ENCODE data around the gene C5orf63. TPM values are rescaled to one million over a fixed set of nuclear protein-coding genes. Genes with fewer than 3 reads are reported as not detected.

The C5orf63 gene
- total RNA-seq, 1 donor from 2014 or later, result 0.24 TPM

GRCh38 chr5:127014573-127014972 is 58.7 kb downstream of the C5orf63 start:
- DNase-seq (ENCODE audit: extremely low spot score, unreplicated experiment), result no peak
- Mint-ChIP-seq H3K27me3 (ENCODE audit: unreplicated experiment) (no peaks in the 10 kb centered on the region), H3K9me3 (ENCODE audit: unreplicated experiment) (peaks cover 5% of the 10 kb centered on the region), H3K4me1 (ENCODE audit: unreplicated experiment) (peaks cover 12% of the 10 kb centered on the region), H3K4me3 (ENCODE audit: unreplicated experiment) (no peak overlapping the region), H3K36me3 (ENCODE audit: unreplicated experiment) (peaks cover 3% of the 10 kb centered on the region), H3K27ac (ENCODE audit: unreplicated experiment) (no peak overlapping the region)
- no peak for TF ChIP-seq CTCF (IDR thresholded peaks at IDR 0.05)

GRCh38 chr5:127013407-127013806 is 59.9 kb downstream of the C5orf63 start:
- TF ChIP-seq CTCF (IDR thresholded peaks at IDR 0.05), result no peak
- Mint-ChIP-seq H3K4me3 (ENCODE audit: unreplicated experiment) (no peak overlapping the region), H3K27ac (ENCODE audit: unreplicated experiment) (no peak overlapping the region), H3K9me3 (ENCODE audit: unreplicated experiment) (peaks cover 5% of the 10 kb centered on the region), H3K4me1 (ENCODE audit: unreplicated experiment) (peaks cover 12% of the 10 kb centered on the region), H3K27me3 (ENCODE audit: unreplicated experiment) (no peaks in the 10 kb centered on the region), H3K36me3 (ENCODE audit: unreplicated experiment) (peaks cover 3% of the 10 kb centered on the region)
- DNase-seq (ENCODE audit: extremely low spot score, unreplicated experiment), result no peak

- TF ChIP-seq CTCF (IDR thresholded peaks at IDR 0.05), result no peak
- DNase-seq (ENCODE audit: extremely low spot score, unreplicated experiment), result no peak
- H3K36me3 Mint-ChIP-seq (ENCODE audit: unreplicated experiment), result peaks cover 3% of the 10 kb centered on the region
- no peak overlapping the region for H3K4me3 Mint-ChIP-seq (ENCODE audit: unreplicated experiment)
- H3K9me3 Mint-ChIP-seq (ENCODE audit: unreplicated experiment), result peaks cover 5% of the 10 kb centered on the region
- H3K4me1 Mint-ChIP-seq (ENCODE audit: unreplicated experiment), result peaks cover 12% of the 10 kb centered on the region
- H3K27me3 Mint-ChIP-seq (ENCODE audit: unreplicated experiment), result no peaks in the 10 kb centered on the region
- no peak overlapping the region for H3K27ac Mint-ChIP-seq (ENCODE audit: unreplicated experiment)
Observed at GRCh38 chr5:127012916-127013315, 60.4 kb downstream of the C5orf63 start.

- TF ChIP-seq CTCF (IDR thresholded peaks at IDR 0.05), result no peak
- H3K27ac Mint-ChIP-seq (ENCODE audit: unreplicated experiment), result no peak overlapping the region
- DNase-seq (ENCODE audit: extremely low spot score, unreplicated experiment), result no peak
- peaks cover 12% of the 10 kb centered on the region for H3K4me1 Mint-ChIP-seq (ENCODE audit: unreplicated experiment)
- no peaks in the 10 kb centered on the region for H3K27me3 Mint-ChIP-seq (ENCODE audit: unreplicated experiment)
- peaks cover 3% of the 10 kb centered on the region for H3K36me3 Mint-ChIP-seq (ENCODE audit: unreplicated experiment)
- H3K9me3 Mint-ChIP-seq (ENCODE audit: unreplicated experiment), result peaks cover 5% of the 10 kb centered on the region
- no peak overlapping the region for H3K4me3 Mint-ChIP-seq (ENCODE audit: unreplicated experiment)
Observed at GRCh38 chr5:127011961-127012644, 61.2 kb downstream of the C5orf63 start.

GRCh38 chr5:127011153-127011552 is 62.1 kb downstream of the C5orf63 start:
- Mint-ChIP-seq H3K36me3 (ENCODE audit: unreplicated experiment) (peaks cover under 1% of the 10 kb centered on the region), H3K27me3 (ENCODE audit: unreplicated experiment) (no peaks in the 10 kb centered on the region), H3K4me3 (ENCODE audit: unreplicated experiment) (no peak overlapping the region), H3K4me1 (ENCODE audit: unreplicated experiment) (peaks cover 12% of the 10 kb centered on the region), H3K27ac (ENCODE audit: unreplicated experiment) (no peak overlapping the region), H3K9me3 (ENCODE audit: unreplicated experiment) (peaks cover 5% of the 10 kb centered on the region)
- no peak for TF ChIP-seq CTCF (IDR thresholded peaks at IDR 0.05)
- DNase-seq (ENCODE audit: extremely low spot score, unreplicated experiment), result no peak
